HepG2 (cell line): ENCODE results near the gene UNC13D. TPM values are rescaled to one million over a fixed set of nuclear protein-coding genes. Genes with fewer than 3 reads are reported as not detected.
A peak's percentile ranks its signal among the peaks of the same experiment; 100 is the strongest.

ENCODE experiments used
- BRCA1 ChIP-seq: sonication (generic); formaldehyde crosslinking; IDR thresholded peaks from 2 replicates; pipeline ENCODE4 v1.4.0; 2020; ENCODE audit warnings: missing genetic modification reagents
- EZH2 ChIP-seq: conservative IDR thresholded peaks from 2 replicates; pipeline ENCODE4 v1.6.1; 2012; ENCODE audit warnings: mild to moderate bottlenecking, low read depth, low read length, moderate library complexity
- FOSL2 ChIP-seq: sonication (generic); formaldehyde crosslinking; IDR thresholded peaks from 2 replicates; pipeline ENCODE4 v1.4.0; 2020; ENCODE audit warnings: missing genetic modification reagents
- JARID2 ChIP-seq: sonication (generic); formaldehyde crosslinking; IDR thresholded peaks from 2 replicates; pipeline ENCODE4 v1.8.1; 2023; ENCODE audit warnings: missing genetic modification reagents, inconsistent platforms; ENCODE audit not compliant: insufficient replicate concordance
- MAFG ChIP-seq: sonication (generic); formaldehyde crosslinking; IDR thresholded peaks from 2 replicates; pipeline ENCODE4 v1.5.1; 2020; ENCODE audit warnings: mild to moderate bottlenecking, missing genetic modification reagents
- MNT ChIP-seq: fragments of 450-650 bp; IDR thresholded peaks from 2 replicates; pipeline ENCODE4 v1.6.1; 2016
- NCOA1 ChIP-seq: sonication (generic); formaldehyde crosslinking; IDR thresholded peaks from 2 replicates; pipeline ENCODE4 v1.9.0; 2021; ENCODE audit warnings: missing genetic modification reagents
- NFE2 ChIP-seq: sonication (generic); formaldehyde crosslinking; IDR thresholded peaks from 2 replicates; pipeline ENCODE4 v1.4.0; 2020; ENCODE audit warnings: missing genetic modification reagents
- PBX2 ChIP-seq: IDR thresholded peaks from 2 replicates; pipeline ENCODE4 v1.6.1; 2016; ENCODE audit warnings: control low read depth
- RCOR2 ChIP-seq: IDR thresholded peaks from 2 replicates; pipeline ENCODE4 v1.6.1; 2016; ENCODE audit warnings: missing biosample characterization, missing genetic modification reagents
- TEAD3 ChIP-seq: optimal IDR thresholded peaks from 2 replicates; pipeline ENCODE3; 2016; ENCODE audit warnings: borderline replicate concordance
- TP53 ChIP-seq: sonication (generic); formaldehyde crosslinking; conservative IDR thresholded peaks from 2 replicates; pipeline ENCODE4 v1.4.0; 2020; ENCODE audit warnings: missing genetic modification reagents
- ZNF138 ChIP-seq: sonication (generic); formaldehyde crosslinking; IDR thresholded peaks from 2 replicates; pipeline ENCODE4 v1.5.0; 2020; ENCODE audit warnings: mild to moderate bottlenecking, low read depth, missing genetic modification reagents
- ZNF253 ChIP-seq: sonication (generic); formaldehyde crosslinking; IDR thresholded peaks from 2 replicates; pipeline ENCODE4 v1.8.0; 2022; ENCODE audit warnings: mild to moderate bottlenecking, missing genetic modification reagents, borderline replicate concordance
- ZNF260 ChIP-seq: sonication (generic); formaldehyde crosslinking; IDR thresholded peaks from 2 replicates; pipeline ENCODE4 v1.4.0; 2020; ENCODE audit warnings: missing genetic modification reagents, low read depth, mild to moderate bottlenecking, borderline replicate concordance
- ZNF350 ChIP-seq: sonication (generic); formaldehyde crosslinking; IDR thresholded peaks from 2 replicates; pipeline ENCODE4 v1.4.0; 2020; ENCODE audit warnings: mild to moderate bottlenecking, low read depth, missing genetic modification reagents, borderline replicate concordance
- ZNF646 ChIP-seq: sonication (generic); formaldehyde crosslinking; IDR thresholded peaks from 2 replicates; pipeline ENCODE4 v1.9.0; 2021; ENCODE audit warnings: mild to moderate bottlenecking, missing genetic modification reagents
- ZNF724P ChIP-seq: sonication (generic); formaldehyde crosslinking; IDR thresholded peaks from 2 replicates; pipeline ENCODE4 v1.8.0; 2022; ENCODE audit warnings: missing genetic modification reagents, borderline replicate concordance
- ZSCAN5A ChIP-seq: sonication (generic); formaldehyde crosslinking; IDR thresholded peaks from 2 replicates; pipeline ENCODE4 v1.8.0; 2022; ENCODE audit warnings: mild to moderate bottlenecking, missing genetic modification reagents, borderline replicate concordance
- polyA plus RNA-seq, 8 experiments: library from polyadenylated mRNA; depleted of rRNA in 3 of 8; stranded (reverse) in 7 of 8; unstranded in 1 of 8; fragments of >200 nt; fragmentation: Illumina TruSeq in 4 of 8; extraction: Trizol in 4 of 8; gene quantifications; 2 replicates each; pipeline versions ENCODE4 v1.2.1 to v1.2.3, GENCODE V29; 2011 to 2016; ENCODE audit warnings: low read depth in 4 of 8, missing spikeins in 1 of 8, mixed read lengths in 1 of 8; ENCODE audit not compliant: insufficient read depth in 1 of 8
- total RNA-seq, 5 experiments: library from RNA; depleted of rRNA; stranded (reverse); fragments of >200 nt; fragmentation: Illumina TruSeq; extraction: Trizol; gene quantifications; 2 replicates each; pipeline ENCODE4 v1.2.3, GENCODE V29; 2016; ENCODE audit warnings: low read depth in 1 of 5

The UNC13D gene
- total and polyA plus RNA-seq, 2 of the 13 experiments (the other 11 are each of a cell fraction or from before 2014, with no cell fraction given): 29.7 to 42.7 TPM

- TF ChIP-seq BRCA1 (CRISPR knock-in tag): no peak
- no peak for TF ChIP-seq EZH2
- 0 out of 2 replicates have a peak, but pooled peaks have one; percentile 40 for TF ChIP-seq ZNF138 (CRISPR knock-in tag)
- TF ChIP-seq TEAD3: no peak
- no peak for TF ChIP-seq ZNF724P (CRISPR knock-in tag)
- TF ChIP-seq ZNF646: no peak
- no peak for TF ChIP-seq MNT
- peak; percentile 17; the same call in 1 of the 2 replicates for TF ChIP-seq TP53 (CRISPR knock-in tag)
- no peak for TF ChIP-seq ZNF260
- peak; percentile 42; the same call in 1 of the 2 replicates for TF ChIP-seq ZNF350 (CRISPR knock-in tag)
- 0 out of 2 replicates have a peak, but pooled peaks have one; percentile 62 for TF ChIP-seq ZSCAN5A (CRISPR knock-in tag)
- TF ChIP-seq PBX2 (CRISPR knock-in tag): no peak
- TF ChIP-seq ZNF253 (CRISPR knock-in tag): no peak
- TF ChIP-seq RCOR2 (CRISPR knock-in tag): no peak
- TF ChIP-seq FOSL2: no peak
- TF ChIP-seq MAFG (CRISPR knock-in tag): no peak
- TF ChIP-seq NCOA1 (CRISPR knock-in tag): no peak; the same call in 1 of the 2 replicates
- TF ChIP-seq JARID2: peak; percentile 78
- TF ChIP-seq NFE2 (CRISPR knock-in tag): no peak
Observed at GRCh38 chr17:75892556-75893224, 48.5 kb upstream of the UNC13D start (continued).
